ENCODE results near the gene TPM1. TPM values are rescaled to one million over a fixed set of nuclear protein-coding genes. Genes with fewer than 3 reads are reported as not detected.

The TPM1 gene
- total and polyA plus RNA-seq, 9 of the 15 experiments (the other 6 are each of a cell fraction or from before 2014, with no cell fraction given): 8.1 to 53.9 (median 43.1) TPM

DNA sequence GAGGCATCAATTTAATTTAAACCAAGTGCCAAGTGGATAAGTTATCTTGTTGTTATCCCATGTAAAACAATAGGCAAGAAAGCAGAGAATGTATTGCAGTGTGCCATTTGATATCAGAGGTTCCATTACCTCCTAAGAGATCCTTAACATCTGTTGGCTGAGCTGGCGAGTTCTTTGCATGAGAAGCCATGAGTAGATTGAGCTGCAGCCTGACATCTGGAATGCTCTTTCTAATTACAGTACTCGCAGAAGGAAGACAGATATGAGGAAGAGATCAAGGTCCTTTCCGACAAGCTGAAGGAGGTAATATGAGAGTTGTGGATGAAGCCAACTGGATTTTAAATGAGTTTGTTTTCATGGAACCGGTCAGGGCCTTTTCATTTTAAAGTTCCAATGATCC lies 19.4 kb downstream of the TPM1 start:
- intact Hi-C loops (cut with micrococcal nuclease): no loop called here
- Histone ChIP-seq H3K4me3 (no peak overlapping the region), H3K4me1 (replicated peaks in 1 of 2; ENCODE audit: control insufficient read depth in 2 of 2, insufficient read depth in 2 of 2, low read length in 2 of 2) (peaks cover 8 to 29% of the 10 kb centered on the region in 2 experiments; a peak in 3 of 5 replicates), H3K36me3 (ENCODE audit: control insufficient read depth, insufficient read depth, low read length) (peaks cover 53% of the 10 kb centered on the region), H3K27ac (ENCODE audit: extremely low read depth, low read depth, low read length) (no peak overlapping the region), H2AFZ (ENCODE audit: low read depth, low read length) (no peak overlapping the region), H3K9me3 (replicated peaks; ENCODE audit: control insufficient read depth, insufficient read depth, low read depth, low read length) (no peaks in the 10 kb centered on the region), H3K27me3 (ENCODE audit: control insufficient read depth in 2 of 2, insufficient read depth in 2 of 2, low read length in 2 of 2) (no peaks in the 10 kb centered on the region), H3K4me2 (ENCODE audit: insufficient read depth, low read length) (no peak overlapping the region), H3K9me1 (ENCODE audit: control insufficient read depth, insufficient read depth, low read length) (no peaks in the 10 kb centered on the region), H3K79me2 (ENCODE audit: control insufficient read depth, insufficient read depth, low read length) (no peaks in the 10 kb centered on the region), H4K20me1 (replicated peaks; ENCODE audit: control insufficient read depth, insufficient read depth, low read length) (no peaks in the 10 kb centered on the region), H3K9ac (ENCODE audit: insufficient read depth in 1 of 2, low read depth in 2 of 2, low read length in 2 of 2) (no peak overlapping the region)
- ATAC-seq (no peak), FAIRE-seq (no peak), DNase-seq (ENCODE audit: extremely low read depth in 1 of 4, low spot score in 3 of 4) (no peak)
- BruUV-seq (replicated peaks): no TSS peak
- in situ Hi-C loops (cut with MboI): no loop called here
- WGBS (ENCODE audit: insufficient coverage, low coverage, missing lambda C conversion rate): 48% methylated on average over 4 of the region's 4 CpGs
- ChIA-PET POLR2A (interaction anchor here (0.7 to 1.9 kb wide), 6 partner anchors 9 to 208 kb away, joined by 3 to 8 read pairs (median 4); no protein-coding TSS in a partner anchor), CTCF (ENCODE audit: low intra/inter-chr PET ratio) (no interaction called here)
- TF ChIP-seq FIP1L1 (IDR thresholded peaks at IDR 0.05; ENCODE audit: low read depth, low read length, poor library complexity, severe bottlenecking) (no peak), IFI16 (CRISPR knock-in tag; IDR thresholded peaks at IDR 0.05) (no peak), SMAD4 (CRISPR knock-in tag; conservative IDR thresholded peaks at IDR 0.05) (no peak), NCOA6 (IDR thresholded peaks at IDR 0.05) (no peak), NFATC3 (IDR thresholded peaks at IDR 0.05) (no peak), ZNF184 (CRISPR knock-in tag; IDR thresholded peaks at IDR 0.05) (no peak), ETV6 (IDR thresholded peaks at IDR 0.05; ENCODE audit: borderline replicate concordance in 1 of 2, low read depth in 2 of 2, low read length in 1 of 2) (no peak), ETV6 (CRISPR knock-in tag; IDR thresholded peaks at IDR 0.05; ENCODE audit: borderline replicate concordance) (no peak), MEF2A (IDR thresholded peaks at IDR 0.05; ENCODE audit: control insufficient read depth, low read depth, low read length) (no peak), DIDO1 (tag; IDR thresholded peaks at IDR 0.05; ENCODE audit: low read depth) (no peak), ZBTB11 (CRISPR knock-in tag; IDR thresholded peaks at IDR 0.05) (no peak), EHMT2 (IDR thresholded peaks at IDR 0.05) (no peak), MIER1 (IDR thresholded peaks at IDR 0.05; ENCODE audit: low read depth) (no peak), POLR2H (tag; IDR thresholded peaks at IDR 0.05; ENCODE audit: low read depth) (no peak), PTTG1 (tag; IDR thresholded peaks at IDR 0.05; ENCODE audit: low read depth) (no peak), HDAC1 (IDR thresholded peaks at IDR 0.05) (no peak)
